Fibroblast of mammary gland (primary cell): ENCODE results near the gene SP6.

ENCODE experiments used
- DNase-seq: peaks from one replicate; pipeline ENCODE4 v3.0.0-alpha.2; 2010; ENCODE audit warnings: low read depth
- H3K4me3 ChIP-seq: 2 replicates; pipeline ENCODE4 v1.5.1; 2011; ENCODE audit warnings: low read depth, mild to moderate bottlenecking, low read length, moderate library complexity; ENCODE audit not compliant: control insufficient read depth
- CTCF ChIP-seq: conservative IDR thresholded peaks from 2 replicates; pipeline ENCODE4 v1.5.1; 2011; ENCODE audit warnings: low read depth, low read length, inconsistent platforms; ENCODE audit not compliant: control insufficient read depth, insufficient read depth

The SP6 gene

GRCh38 chr17:47822785-47823184 is 28.2 kb downstream of the SP6 start:
- TF ChIP-seq CTCF, result no peak
- no peak for DNase-seq
- H3K4me3 ChIP-seq, result no peak overlapping the region

- DNase-seq, result peak; percentile 78
- no peak for TF ChIP-seq CTCF
- peak within 1 kb of the TSS; percentile 55 for H3K4me3 ChIP-seq
Measured at GRCh38 chr17:47821424-47822391, 29.3 kb downstream of the SP6 start, which contains the start of gene OSBPL7. Gene OSBPL7 (minus strand): TSS chr17:47821794. CDS start chr17:47820278, 1,516 bp downstream.

DNA sequence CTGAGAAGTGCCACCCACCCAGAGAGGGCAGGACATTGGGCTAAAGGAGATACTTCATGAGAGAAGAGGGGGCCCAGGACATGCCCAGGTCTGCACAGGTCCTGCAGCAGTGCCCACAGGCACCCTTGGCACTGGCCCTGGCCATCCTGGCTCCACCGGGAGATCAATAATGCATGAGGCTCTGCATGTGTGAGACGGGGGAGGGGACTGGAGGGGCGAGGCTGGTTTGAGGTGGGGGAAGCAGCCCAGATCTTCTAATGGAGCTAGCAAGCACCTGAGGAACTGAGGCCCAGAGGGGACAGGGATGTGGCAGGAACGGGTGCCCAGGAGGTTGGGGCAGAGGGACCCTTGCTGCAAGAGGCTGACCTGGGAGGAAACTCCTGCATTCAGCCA is 29.9 kb downstream of the SP6 start:
- peak overlapping the region; percentile 55 for H3K4me3 ChIP-seq
- no peak for TF ChIP-seq CTCF
- no peak for DNase-seq

GRCh38 chr17:47820033-47820789 is 30.8 kb downstream of the SP6 start:
- no peak for DNase-seq
- TF ChIP-seq CTCF, result no peak

DNA sequence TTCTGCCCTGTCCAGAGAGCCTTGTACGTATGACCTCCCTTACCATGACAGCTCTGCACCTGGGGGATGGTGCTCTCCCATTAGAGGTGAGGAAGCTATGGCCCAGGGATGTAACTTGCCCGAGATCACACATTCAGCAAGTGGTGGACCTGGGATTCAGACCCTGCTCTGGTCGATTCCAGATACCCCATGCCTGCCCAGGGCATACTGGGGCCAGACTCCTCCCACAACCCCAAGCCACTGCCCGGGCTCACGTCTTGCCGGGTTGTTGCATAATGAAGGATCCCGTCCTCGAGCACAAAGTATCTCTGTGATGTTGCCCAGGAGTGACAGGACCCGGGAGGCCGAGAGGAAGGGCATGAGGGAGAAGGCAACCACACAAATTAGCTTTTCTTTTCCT is 31.5 kb downstream of the SP6 start:
- DNase-seq, result no peak
- H3K4me3 ChIP-seq, result no peak overlapping the region
- no peak for TF ChIP-seq CTCF

More at GRCh38 chr17:47820033-47820789, 30.8 kb downstream of the SP6 start:
- H3K4me3 ChIP-seq, result no peak overlapping the region

DNA sequence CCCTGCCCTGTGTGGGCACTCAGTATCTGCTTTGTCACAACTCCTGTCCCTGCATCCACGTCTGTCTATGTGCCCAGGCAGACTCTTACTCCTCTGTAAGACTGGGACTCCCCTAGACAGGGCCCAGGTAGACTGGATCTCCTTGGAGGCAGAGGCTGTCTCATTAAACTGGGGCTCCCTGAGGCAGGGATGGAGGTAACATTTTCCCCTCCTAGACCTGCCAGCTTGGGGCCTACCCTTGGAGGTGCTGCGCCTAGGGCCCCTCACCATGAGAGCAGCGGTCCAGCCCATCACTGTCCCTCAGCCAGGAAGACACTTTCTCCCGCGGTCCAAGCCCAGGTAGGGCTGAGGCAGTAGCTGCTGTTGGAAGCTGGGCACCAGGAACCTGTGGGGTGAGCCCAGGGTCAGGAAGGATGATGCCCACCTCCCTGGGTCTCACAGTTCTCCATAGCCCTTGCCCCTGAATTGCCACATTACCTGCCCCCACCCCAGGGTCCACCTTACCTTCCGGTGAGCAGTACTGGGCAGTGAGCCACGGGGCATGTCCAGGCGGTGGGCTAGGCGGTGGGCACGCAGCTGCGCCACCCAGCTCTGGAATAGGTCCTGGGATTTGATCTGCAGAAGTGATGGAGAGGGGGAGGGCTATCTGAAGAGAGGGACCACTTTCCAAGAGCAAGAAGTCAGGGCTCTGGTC is 32.8 kb downstream of the SP6 start:
- no peak for DNase-seq
- H3K4me3 ChIP-seq, result no peak overlapping the region
- TF ChIP-seq CTCF, result no peak
